Duodenal mucosa (tissue), 2 donors: ENCODE measurements around the gene MKS1.

Experiments used
- H3K27ac ChIP-seq: one replicate; pipeline ENCODE4 v1.7.0; 2013; ENCODE audit warnings: low read depth, low read length
- H3K27me3 ChIP-seq, 2 donors: one replicate each; pipeline ENCODE4 v1.7.0; 2013; ENCODE audit warnings: low read length in 2 of 2, control low read depth in 1 of 2; ENCODE audit not compliant: insufficient read depth in 2 of 2, control insufficient read depth in 1 of 2
- H3K36me3 ChIP-seq, 2 donors: one replicate each; pipeline ENCODE4 v1.7.0; 2013; ENCODE audit warnings: low read length in 2 of 2, control low read depth in 1 of 2; ENCODE audit not compliant: insufficient read depth in 2 of 2, control insufficient read depth in 1 of 2
- H3K4me1 ChIP-seq, 2 donors: one replicate each; pipeline ENCODE4 v1.7.0; 2013; ENCODE audit warnings: low read length in 2 of 2, control low read depth in 1 of 2; ENCODE audit not compliant: insufficient read depth in 2 of 2, control insufficient read depth in 1 of 2
- H3K4me3 ChIP-seq, 2 donors: one replicate each; pipeline ENCODE4 v1.7.0; 2013; ENCODE audit warnings: low read length in 2 of 2, low read depth in 1 of 2
- H3K9ac ChIP-seq, 2 donors: one replicate each; pipeline ENCODE4 v1.7.0; 2013; ENCODE audit warnings: low read length in 2 of 2, low read depth in 1 of 2
- H3K9me3 ChIP-seq, 2 donors: one replicate each; pipeline ENCODE4 v1.7.0; 2013; ENCODE audit warnings: low read length in 2 of 2, control low read depth in 1 of 2; ENCODE audit not compliant: control insufficient read depth in 1 of 2

Gene MKS1

DNA sequence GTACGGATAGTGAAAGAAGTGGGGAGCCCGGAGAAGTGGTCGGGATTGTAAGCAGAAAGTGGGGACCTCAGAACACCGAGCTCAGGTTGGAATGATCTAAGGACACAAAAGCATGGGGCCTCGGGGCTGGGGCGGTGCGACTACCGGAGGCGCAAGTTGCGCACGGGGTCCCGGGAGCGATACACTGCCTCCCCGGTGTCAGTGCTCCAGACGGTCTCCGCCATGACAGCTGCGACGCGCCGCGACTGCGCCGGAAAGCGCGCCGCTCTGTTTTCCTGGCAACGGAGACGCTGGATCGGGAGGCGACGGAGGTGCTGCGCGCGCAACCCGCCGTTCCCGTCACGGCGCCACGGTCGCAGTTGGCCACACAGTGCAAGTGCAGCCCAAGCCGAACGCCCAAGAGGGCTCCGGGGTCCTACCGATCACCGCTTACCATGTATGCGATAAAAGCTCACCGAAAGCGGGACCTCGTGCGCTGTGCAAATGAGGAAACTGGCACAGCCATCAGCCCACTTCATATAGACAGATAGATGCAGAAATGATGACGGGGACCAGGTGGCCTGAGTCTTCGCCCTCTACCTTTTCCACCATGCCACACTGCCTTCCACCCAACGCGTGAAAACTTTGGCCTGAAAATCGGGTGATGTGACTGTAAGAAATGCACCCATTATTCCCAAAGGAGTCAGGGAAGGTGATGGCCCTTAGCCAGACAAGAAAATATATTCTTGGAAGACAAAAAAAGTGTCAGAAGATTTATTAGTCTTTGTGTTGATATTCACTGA is at the start of gene MKS1:
TSS of gene MKS1 (minus strand) at position 249 of the 782 bp plus-strand sequence. CDS start at position 224, 25 bp downstream.
- Histone ChIP-seq H3K9ac (peak within 1 kb of the TSS; percentile 66 to 88), H3K4me1 (peaks cover 11 to 15% of the 10 kb centered on the region in 2 donors), H3K4me3 (peak within 1 kb of the TSS; percentile 87 to 94), H3K27me3 (no peaks in the 10 kb centered on the region), H3K36me3 (peaks cover 0 to 16% of the 10 kb centered on the region in 2 donors), H3K27ac (peak within 1 kb of the TSS; percentile 51), H3K9me3 (no peaks in the 10 kb centered on the region)

DNA sequence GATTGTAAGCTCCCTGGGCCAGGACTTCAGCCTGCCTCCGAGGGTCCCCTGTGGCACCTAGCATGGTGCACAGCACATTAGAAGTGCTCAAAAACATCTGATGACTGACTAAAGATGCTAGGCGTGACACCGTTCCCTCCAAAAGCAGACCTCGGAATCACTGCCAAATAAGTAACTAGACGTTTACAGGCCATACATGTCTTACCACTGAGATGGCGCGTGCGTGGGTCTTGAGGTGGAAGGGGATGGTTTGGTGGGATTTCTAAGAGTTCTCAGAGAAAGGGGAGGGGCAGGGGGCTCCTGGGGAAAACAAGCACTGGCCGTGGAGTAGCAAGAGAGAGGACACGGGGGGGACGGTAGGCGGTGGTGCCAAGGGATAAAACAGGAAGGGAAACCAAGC is 49.3 kb upstream of the MKS1 start:
- no peak overlapping the region for H3K9ac ChIP-seq
- H3K4me3 ChIP-seq = no peak overlapping the region
- no peaks in the 10 kb centered on the region for H3K36me3 ChIP-seq
- no peaks in the 10 kb centered on the region for H3K9me3 ChIP-seq
- H3K27ac ChIP-seq = no peak overlapping the region
- no peaks in the 10 kb centered on the region for H3K4me1 ChIP-seq
- peaks cover 0 to 9% of the 10 kb centered on the region in 2 donors for H3K27me3 ChIP-seq

DNA sequence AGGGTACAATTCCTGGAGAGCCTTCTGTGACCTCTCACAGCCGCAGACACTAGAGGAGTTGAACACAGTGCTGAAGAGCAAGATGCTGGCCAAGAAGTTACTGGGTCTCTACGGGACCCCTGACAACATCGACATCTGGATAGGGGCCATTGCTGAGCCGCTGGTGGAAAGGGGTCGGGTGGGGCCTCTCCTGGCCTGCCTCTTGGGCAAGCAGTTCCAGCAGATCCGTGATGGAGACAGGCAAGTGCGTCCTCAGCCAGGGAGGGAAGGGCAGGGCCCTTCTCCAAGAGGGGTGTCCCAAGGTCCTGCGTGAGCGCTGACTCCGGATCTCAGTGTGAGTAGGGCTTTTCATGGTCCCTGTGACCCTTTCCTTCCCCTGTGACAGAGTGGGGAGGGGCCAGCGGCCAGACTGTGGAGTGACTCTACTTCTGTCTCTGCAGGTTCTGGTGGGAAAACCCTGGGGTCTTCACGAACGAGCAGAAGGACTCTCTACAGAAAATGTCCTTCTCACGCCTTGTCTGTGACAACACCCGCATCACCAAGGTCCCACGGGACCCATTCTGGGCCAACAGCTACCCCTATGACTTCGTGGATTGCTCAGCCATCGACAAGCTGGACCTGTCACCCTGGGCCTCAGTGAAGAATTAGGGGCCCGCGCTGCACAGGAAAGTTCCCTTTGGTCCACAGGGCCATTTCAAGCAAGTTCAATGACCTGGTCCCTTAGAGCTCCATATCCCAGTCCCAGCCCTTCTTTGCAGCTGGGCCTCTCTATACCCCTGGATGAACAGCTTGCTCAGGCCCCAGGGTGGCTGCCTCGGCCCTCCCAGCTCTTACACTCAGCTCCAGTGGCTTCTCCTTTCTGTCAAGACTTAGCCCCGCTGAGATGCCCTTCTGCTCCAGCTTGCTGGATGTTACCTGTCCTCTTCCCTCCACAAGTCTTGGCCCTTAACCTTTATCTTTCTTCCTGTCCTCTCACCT is 48.6 kb upstream of the MKS1 start:
- no peaks in the 10 kb centered on the region for H3K4me1 ChIP-seq
- H3K4me3 ChIP-seq = no peak overlapping the region
- peaks cover 0 to 12% of the 10 kb centered on the region in 2 donors for H3K27me3 ChIP-seq
- no peak overlapping the region for H3K27ac ChIP-seq
- no peak overlapping the region for H3K9ac ChIP-seq
- H3K36me3 ChIP-seq = no peaks in the 10 kb centered on the region
- H3K9me3 ChIP-seq = no peaks in the 10 kb centered on the region

DNA sequence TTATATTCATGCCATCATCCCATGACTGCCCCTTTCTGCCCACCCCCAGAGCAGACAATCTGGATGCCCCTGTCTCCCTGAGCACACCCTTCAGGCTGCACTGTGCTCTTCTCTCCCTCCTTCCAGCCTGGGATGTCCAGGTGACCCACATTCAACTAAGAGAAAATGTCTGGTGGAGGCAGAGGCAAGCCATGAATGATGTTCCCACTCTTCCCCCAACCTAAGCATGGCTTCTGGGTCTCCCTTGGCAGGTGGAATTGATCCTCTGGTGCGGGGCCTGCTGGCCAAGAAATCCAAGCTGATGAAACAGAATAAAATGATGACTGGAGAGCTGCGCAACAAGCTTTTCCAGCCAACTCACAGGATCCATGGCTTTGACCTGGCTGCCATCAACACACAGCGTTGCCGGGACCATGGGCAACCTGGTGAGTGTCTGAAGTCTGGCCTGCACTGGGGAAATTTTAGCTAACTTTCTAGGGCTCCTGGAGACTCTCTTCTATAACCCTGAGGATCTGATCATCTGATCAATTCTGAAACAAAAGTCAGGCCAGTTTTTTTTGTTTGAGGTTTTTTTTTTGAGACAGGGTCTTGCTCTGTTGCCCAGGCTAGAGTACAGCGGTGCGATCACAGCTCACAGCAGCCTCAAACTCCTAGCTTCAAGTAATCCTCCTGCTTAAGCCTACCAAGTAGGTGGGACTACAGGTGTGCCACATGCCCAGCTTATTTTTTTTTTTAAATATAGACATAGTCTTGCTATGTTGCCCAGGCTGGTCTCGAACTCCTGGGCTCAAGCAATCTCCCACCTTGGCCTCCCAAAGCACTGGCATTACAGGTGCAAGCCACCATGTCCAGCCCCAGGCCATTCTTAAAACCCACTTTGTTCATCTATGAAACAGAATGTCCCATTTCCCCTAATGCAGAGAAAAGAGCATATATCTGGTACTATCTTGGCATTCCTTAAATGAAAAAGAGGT is 47.1 kb upstream of the MKS1 start:
- no peak overlapping the region for H3K27ac ChIP-seq
- no peak overlapping the region for H3K9ac ChIP-seq
- H3K9me3 ChIP-seq = no peaks in the 10 kb centered on the region
- H3K4me3 ChIP-seq = no peak overlapping the region
- H3K27me3 ChIP-seq = peaks cover 1 to 15% of the 10 kb centered on the region in 2 donors
- H3K36me3 ChIP-seq = no peaks in the 10 kb centered on the region
- H3K4me1 ChIP-seq = no peaks in the 10 kb centered on the region

DNA sequence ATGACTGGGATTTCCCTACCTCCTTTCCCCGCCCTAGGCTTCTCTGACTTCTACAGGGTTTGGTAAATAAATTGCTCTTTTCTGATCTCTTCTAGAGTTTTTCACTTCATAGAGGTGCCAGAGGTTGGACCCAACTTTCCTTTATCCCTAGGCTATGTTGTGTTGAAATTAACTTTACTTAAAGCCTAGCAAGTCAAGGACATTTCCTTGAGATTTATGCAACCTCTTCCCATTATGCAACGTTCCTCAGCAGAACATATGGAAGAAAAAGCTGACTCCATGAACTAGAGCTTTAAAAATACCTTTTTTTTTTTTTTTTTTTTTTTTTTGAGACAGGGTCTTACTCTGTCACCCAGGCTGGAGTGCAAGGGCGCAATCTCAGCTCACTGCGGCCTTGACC is 46.2 kb upstream of the MKS1 start:
- H3K27me3 ChIP-seq = peaks cover 5 to 18% of the 10 kb centered on the region in 2 donors
- H3K4me3 ChIP-seq = no peak overlapping the region
- no peaks in the 10 kb centered on the region for H3K36me3 ChIP-seq
- no peak overlapping the region for H3K27ac ChIP-seq
- H3K4me1 ChIP-seq = no peaks in the 10 kb centered on the region
- H3K9ac ChIP-seq = no peak overlapping the region
- H3K9me3 ChIP-seq = no peaks in the 10 kb centered on the region

DNA sequence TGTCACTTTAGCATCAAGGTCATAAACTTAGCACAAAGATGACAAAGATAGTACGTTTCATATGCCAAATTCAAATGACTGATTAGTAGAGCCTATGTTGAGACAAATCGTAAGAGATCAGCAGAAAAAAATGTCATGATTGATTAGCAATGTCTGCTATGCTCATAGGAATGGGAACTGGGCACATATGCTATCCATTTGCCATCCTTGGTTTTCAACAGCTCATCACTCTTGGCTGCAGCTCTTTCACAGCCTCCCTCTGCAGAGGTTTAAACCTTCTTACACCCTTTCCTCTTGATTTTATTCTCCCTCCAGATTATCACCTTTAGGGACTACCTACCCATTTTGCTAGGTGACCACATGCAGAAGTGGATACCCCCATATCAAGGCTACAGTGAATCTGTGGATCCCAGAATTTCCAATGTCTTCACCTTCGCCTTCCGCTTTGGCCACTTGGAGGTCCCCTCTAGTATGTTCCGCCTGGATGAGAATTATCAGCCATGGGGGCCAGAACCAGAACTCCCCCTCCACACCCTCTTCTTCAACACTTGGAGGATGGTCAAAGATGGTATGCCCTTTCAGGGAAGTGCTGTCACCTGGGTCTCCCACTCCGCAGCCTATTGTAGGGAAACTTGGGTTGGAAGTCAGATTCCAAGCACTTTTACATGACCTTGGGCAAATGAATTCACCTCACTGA is 45.5 kb upstream of the MKS1 start:
- Histone ChIP-seq H3K27me3 (peaks cover 5 to 18% of the 10 kb centered on the region in 2 donors), H3K9me3 (no peaks in the 10 kb centered on the region), H3K27ac (no peak overlapping the region), H3K4me1 (no peaks in the 10 kb centered on the region), H3K9ac (no peak overlapping the region), H3K4me3 (no peak overlapping the region), H3K36me3 (no peaks in the 10 kb centered on the region)

DNA sequence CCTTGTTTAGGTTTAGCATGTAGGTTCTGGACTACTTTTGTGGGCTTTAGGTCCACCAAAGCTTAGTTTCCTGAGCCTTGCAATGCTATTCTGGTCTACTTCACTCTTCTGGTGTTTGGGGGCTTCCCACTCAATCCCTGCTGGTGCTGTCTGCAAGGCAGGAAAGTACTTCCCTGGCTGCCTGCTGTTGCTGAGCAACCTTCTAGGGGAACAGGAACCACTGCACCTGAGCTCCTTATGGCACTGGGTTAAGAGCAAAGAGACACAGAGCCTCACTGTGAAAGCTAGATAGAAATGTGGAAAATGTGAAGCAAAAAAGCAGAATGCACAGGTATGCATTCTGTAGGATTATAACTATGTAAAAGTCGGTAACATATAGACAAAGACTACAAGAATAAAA is 44.7 kb upstream of the MKS1 start:
- Histone ChIP-seq H3K4me3 (no peak overlapping the region), H3K27ac (no peak overlapping the region), H3K27me3 (peaks cover 5 to 18% of the 10 kb centered on the region in 2 donors), H3K36me3 (no peaks in the 10 kb centered on the region), H3K9ac (no peak overlapping the region), H3K9me3 (no peaks in the 10 kb centered on the region), H3K4me1 (no peaks in the 10 kb centered on the region)

DNA sequence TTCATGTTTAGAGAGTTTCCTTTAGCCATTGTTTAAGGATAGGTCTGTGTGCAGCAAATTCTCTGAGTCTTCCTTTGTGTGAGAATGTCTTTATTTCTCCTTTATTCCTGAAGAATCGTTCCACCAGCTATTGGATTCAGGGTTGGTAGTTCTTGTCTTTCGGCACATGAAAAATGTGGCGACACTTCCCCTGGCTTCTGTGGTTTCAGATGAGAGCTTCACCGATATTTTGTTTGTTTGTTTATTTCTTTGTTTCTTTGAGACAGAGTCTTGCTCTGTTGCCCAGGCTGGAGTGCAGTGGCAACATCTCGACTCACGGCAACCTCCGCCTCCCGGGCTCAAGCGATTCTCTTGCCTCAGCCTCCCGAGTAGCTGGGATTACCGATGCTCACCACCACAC is 43.1 kb upstream of the MKS1 start:
- no peak overlapping the region for H3K4me3 ChIP-seq
- no peak overlapping the region for H3K9ac ChIP-seq
- no peaks in the 10 kb centered on the region for H3K9me3 ChIP-seq
- H3K27ac ChIP-seq = no peak overlapping the region
- no peaks in the 10 kb centered on the region for H3K4me1 ChIP-seq
- no peaks in the 10 kb centered on the region for H3K36me3 ChIP-seq
- peaks cover 5 to 18% of the 10 kb centered on the region in 2 donors for H3K27me3 ChIP-seq

DNA sequence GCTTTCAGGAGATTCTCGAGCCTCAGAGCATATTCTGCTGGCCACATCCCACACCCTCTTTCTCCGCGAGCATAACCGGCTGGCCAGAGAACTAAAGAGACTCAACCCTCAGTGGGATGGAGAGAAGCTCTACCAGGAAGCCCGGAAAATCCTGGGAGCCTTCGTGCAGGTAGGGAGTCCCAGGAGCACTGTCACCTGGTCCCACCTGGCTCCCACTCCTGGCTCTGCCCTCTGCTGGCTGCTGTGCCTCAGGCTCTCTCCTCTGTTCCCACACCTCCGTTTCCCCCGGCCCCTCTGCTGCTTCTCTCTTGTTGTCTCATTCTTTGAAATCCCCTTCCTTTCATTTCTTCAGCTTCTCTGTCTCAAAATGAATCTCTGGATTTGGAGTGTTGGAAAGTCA is 35.7 kb upstream of the MKS1 start:
- Histone ChIP-seq H3K4me3 (no peak overlapping the region), H3K4me1 (no peaks in the 10 kb centered on the region), H3K27me3 (peaks cover 0 to 15% of the 10 kb centered on the region in 2 donors), H3K9ac (no peak overlapping the region), H3K36me3 (no peaks in the 10 kb centered on the region), H3K9me3 (no peaks in the 10 kb centered on the region), H3K27ac (no peak overlapping the region)
